SH-SY5Y (cell line): Measurements from ENCODE around the gene RBFOX1.

Experiments
- GATA2 ChIP-seq: IDR thresholded peaks from 2 replicates; pipeline ENCODE4 v1.6.1; 2011; ENCODE audit warnings: mild to moderate bottlenecking, low read depth, low read length
- GATA3 ChIP-seq: IDR thresholded peaks from 2 replicates; pipeline ENCODE4 v1.6.1; 2011; ENCODE audit warnings: low read depth, mild to moderate bottlenecking, low read length, moderate library complexity

- no peak for TF ChIP-seq GATA3
- no peak for TF ChIP-seq GATA2
Observed at GRCh38 chr16:7391694-7392093, 59.0 kb downstream of the RBFOX1 start.
